Common myeloid progenitor, CD34-positive (primary cell): ENCODE measurements around the gene TBC1D1.

Source experiments
- CTCF ChIA-PET: fragments of 350-600 bp; sonication (Branson Sonifier 250); formaldehyde crosslinking; loops from one replicate; lab custom pipeline; 2021; ENCODE audit warnings: antibody characterized with exemption; lab: Charles Lee
- POLR2A ChIA-PET: fragments of 350-600 bp; sonication (Branson Sonifier 250); formaldehyde crosslinking; loops from one replicate; lab custom pipeline; 2021; ENCODE audit warnings: antibody characterized with exemption; lab: Charles Lee
- DNase-seq, 3 donors: peaks; one replicate each; pipeline versions ENCODE4 v3.0.0 to v3.0.0-alpha.2; 2013
- H3K27ac ChIP-seq, 2 experiments: 1 replicate in 1 of 2; 2 replicates in 1 of 2; pipeline ENCODE4 v1.7.0; 2013; ENCODE audit warnings: inconsistent platforms in 2 of 2, low read length in 2 of 2, mild to moderate bottlenecking in 2 of 2, low read depth in 1 of 2, moderate library complexity in 1 of 2; ENCODE audit not compliant: severe bottlenecking in 2 of 2, insufficient read depth in 1 of 2, poor library complexity in 1 of 2
- H3K27me3 ChIP-seq, 5 experiments: replicated peaks in 2 of 5; 1 replicate in 3 of 5; 2 replicates in 2 of 5; pipeline versions ENCODE4 v1.6.1 to v1.7.0; 2013; ENCODE audit warnings: low read length in 4 of 5, mild to moderate bottlenecking in 2 of 5, moderate library complexity in 2 of 5, inconsistent platforms in 1 of 5; ENCODE audit not compliant: insufficient read depth in 5 of 5, control insufficient read depth in 4 of 5
- H3K36me3 ChIP-seq, 4 experiments: 1 replicate in 2 of 4; 2 replicates in 2 of 4; pipeline versions ENCODE4 v1.6.1 to v1.7.0; 2013; ENCODE audit warnings: low read length in 3 of 4, control low read depth in 1 of 4, mild to moderate bottlenecking in 1 of 4; ENCODE audit not compliant: control insufficient read depth in 4 of 4, insufficient read depth in 4 of 4
- H3K4me1 ChIP-seq, 4 experiments: 1 replicate in 3 of 4; 2 replicates in 1 of 4; pipeline versions ENCODE4 v1.6.1 to v1.7.1; 2013; ENCODE audit warnings: low read length in 3 of 4, mild to moderate bottlenecking in 3 of 4, control low read depth in 1 of 4, inconsistent platforms in 1 of 4, moderate library complexity in 1 of 4; ENCODE audit not compliant: control insufficient read depth in 4 of 4, insufficient read depth in 4 of 4; ENCODE audit errors: control extremely low read depth in 1 of 4
- H3K4me3 ChIP-seq, 7 experiments: 1 replicate in 4 of 7; 2 replicates in 3 of 7; pipeline versions ENCODE4 v1.5.1 to v1.7.0; 2013; ENCODE audit warnings: mild to moderate bottlenecking in 7 of 7, low read length in 6 of 7, moderate library complexity in 6 of 7, inconsistent platforms in 2 of 7, low read depth in 2 of 7, control low read depth in 1 of 7; ENCODE audit not compliant: insufficient read depth in 4 of 7, control insufficient read depth in 1 of 7; ENCODE audit errors: extremely low read depth in 1 of 7
- H3K9me3 ChIP-seq, 5 experiments: 1 replicate in 4 of 5; 2 replicates in 1 of 5; pipeline versions ENCODE4 v1.6.1 to v1.7.1; 2013; ENCODE audit warnings: low read length in 4 of 5, mild to moderate bottlenecking in 2 of 5, inconsistent platforms in 1 of 5, low read depth in 1 of 5, moderate library complexity in 1 of 5; ENCODE audit not compliant: control insufficient read depth in 4 of 5, insufficient read depth in 2 of 5; ENCODE audit errors: control extremely low read depth in 1 of 5
- WGBS: methylation state at CpG from one replicate; pipeline ENCODE4 v1.1.5; 2013; ENCODE audit not compliant: insufficient coverage; 5-methylcytosine and 5-hydroxymethylcytosine counted together

TBC1D1 gene

DNA sequence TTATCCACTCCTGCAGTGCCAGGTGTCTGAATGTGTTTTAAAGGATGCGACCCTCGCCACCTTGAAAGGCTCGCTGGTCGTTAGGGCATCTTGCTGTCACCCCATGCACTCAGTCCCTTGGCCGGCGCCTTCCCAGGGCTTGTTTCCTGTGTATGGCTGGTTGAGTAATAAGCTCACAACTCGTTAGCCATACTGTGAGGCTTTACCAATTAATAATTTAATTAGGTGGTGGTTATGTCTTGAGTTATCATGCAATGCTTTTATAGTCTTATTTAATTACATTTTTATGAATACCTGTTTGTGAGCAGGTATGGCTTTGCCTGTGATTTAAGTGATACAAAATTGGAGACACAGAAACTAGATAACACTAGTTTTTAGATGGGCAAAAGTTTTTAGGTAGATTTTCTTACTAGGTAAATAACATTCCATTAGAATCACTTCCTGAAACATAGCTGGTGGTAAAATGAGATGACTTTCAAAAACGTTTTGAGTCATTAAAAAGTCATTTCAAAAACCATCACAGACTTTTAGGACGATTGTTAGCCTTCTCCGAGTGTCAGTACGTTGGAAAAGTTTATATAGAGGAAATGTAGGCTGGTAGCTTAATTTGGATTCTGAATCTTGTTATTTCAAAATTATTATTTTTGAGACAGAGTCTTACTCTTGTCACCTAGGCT, 87.5 kb downstream of the TBC1D1 start:
- peaks cover 8 to 36% (median 25%) of the 10 kb centered on the region in 4 experiments for H3K4me1 ChIP-seq
- POLR2A ChIA-PET, result no interaction called here
- no CpG with 5 or more reads among the region's 11 CpGs for WGBS
- H3K36me3 ChIP-seq, result no peaks in the 10 kb centered on the region
- peak overlapping the region in 6 of 7 experiments; percentile 70 to 90 (median 82) for H3K4me3 ChIP-seq
- peak overlapping the region in 1 of 2 experiments; percentile 70 for H3K27ac ChIP-seq
- no peaks in the 10 kb centered on the region for H3K27me3 ChIP-seq
- peak in 2 of 3 donors; percentile 24 to 37 for DNase-seq
- H3K9me3 ChIP-seq, result no peaks in the 10 kb centered on the region
- CTCF ChIA-PET, result interaction anchor here (0.6 to 4.1 kb wide), 17 partner anchors 8 to 177 kb away, joined by 3 to 15 read pairs (median 4); no protein-coding TSS in a partner anchor

DNA sequence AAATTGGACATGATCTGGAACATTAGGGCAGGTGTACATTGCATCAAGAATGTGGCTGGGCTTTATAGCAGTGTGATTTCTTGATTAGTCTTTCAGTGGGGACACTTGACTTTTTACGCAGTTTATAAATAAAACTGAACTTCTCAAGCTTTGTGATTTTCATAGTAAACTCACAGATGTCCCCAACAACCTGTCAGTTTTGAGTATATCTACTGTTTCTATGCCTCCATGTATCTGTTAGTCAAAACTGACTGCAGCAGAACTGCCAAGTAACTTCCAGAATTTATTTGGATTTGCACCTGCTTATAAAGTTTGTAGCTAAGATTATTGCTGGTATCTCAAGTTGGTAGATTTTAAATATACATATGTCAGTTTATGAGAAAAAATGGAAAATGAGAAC, 89.4 kb downstream of the TBC1D1 start:
- WGBS, result no CpG with 5 or more reads among the region's 1 CpG
- CTCF ChIA-PET, result interaction anchor here (1.3 to 4.1 kb wide), 3 partner anchors 8 to 55 kb away, joined by 3 to 15 read pairs (median 3); no protein-coding TSS in a partner anchor
- POLR2A ChIA-PET, result no interaction called here

DNA sequence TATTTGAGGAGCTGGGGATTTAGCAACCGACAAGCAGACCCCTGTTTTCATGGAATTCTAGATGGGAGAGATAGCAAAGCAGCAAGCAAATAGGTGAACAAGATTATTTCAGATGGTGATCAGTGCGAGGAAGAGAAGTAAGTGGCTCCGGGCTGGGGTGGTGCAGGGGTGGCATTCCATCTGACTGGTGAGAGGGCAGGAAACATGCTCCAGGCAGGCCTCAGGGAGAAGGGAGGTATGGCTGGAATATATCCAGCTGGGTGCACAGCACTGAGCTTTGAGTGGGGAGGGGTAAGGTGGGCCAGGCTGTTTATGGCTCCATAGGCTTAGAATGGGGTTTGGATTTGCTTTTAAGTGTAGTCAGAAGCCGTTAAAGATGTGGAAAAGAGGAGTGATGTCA, 90.5 kb downstream of the TBC1D1 start:
- Histone ChIP-seq H3K4me3 (no peak overlapping the region), H3K9me3 (no peaks in the 10 kb centered on the region), H3K4me1 (peaks cover 8 to 33% (median 22%) of the 10 kb centered on the region in 4 experiments), H3K27me3 (no peaks in the 10 kb centered on the region), H3K36me3 (no peaks in the 10 kb centered on the region), H3K27ac (no peak overlapping the region)
- WGBS, result 93% methylated on average over 4 of the region's 4 CpGs
- no peak for DNase-seq
- ChIA-PET POLR2A (no interaction called here), CTCF (interaction anchor here (0.7 to 1.2 kb wide), 3 partner anchors 12 to 25 kb away, joined by 3 to 4 read pairs (median 3); no protein-coding TSS in a partner anchor)

More for the DNA sequence above, 89.4 kb downstream of the TBC1D1 start:
- H3K9me3 ChIP-seq, result no peaks in the 10 kb centered on the region
- H3K27ac ChIP-seq, result no peak overlapping the region
- no peak for DNase-seq
- no peaks in the 10 kb centered on the region for H3K36me3 ChIP-seq
- H3K27me3 ChIP-seq, result no peaks in the 10 kb centered on the region
- H3K4me3 ChIP-seq, result no peak overlapping the region
- peaks cover 8 to 36% (median 25%) of the 10 kb centered on the region in 4 experiments for H3K4me1 ChIP-seq

DNA sequence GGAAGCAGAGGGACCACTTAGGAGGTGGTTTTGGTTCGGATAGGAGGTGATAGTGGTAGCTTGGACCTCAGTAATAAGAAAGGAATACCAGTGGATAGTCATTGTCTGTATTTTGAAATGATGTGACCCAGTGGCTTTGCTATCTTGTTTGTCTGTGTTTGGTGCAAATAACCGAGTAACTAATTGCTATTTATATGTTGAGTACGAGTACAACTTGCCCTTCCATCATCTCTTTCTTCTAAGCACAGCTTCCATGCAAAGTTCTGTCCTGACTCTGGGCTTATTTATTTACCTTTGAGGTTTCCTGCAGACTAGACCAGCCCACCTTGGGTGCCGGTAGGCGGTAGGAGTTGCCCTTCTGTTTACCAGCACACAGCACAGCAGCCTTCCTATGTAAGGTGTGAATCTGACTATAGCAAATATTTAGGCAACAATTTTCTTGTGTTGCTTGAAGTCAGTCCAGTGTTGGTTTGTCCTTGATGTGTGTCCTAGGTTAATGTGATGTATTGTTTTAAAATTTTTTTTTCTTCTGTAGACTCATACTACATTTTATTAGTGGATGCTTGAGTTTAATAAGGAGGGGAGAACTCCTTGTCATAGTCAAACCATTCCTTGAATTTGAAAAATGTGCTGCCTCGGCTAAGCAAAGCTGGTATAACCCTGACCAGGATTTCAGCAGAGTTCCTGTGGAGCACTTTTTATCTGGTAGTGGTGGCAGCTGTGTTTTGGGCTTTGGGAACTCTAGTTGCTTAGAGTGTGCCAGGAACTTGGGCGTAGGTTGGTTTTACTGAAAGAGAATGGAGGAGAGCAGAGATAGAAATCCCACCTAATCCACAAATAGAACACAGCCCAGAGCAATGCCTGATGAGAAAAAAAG, 91.2 kb downstream of the TBC1D1 start:
- H3K9me3 ChIP-seq, result no peaks in the 10 kb centered on the region
- no peak overlapping the region for H3K27ac ChIP-seq
- H3K4me1 ChIP-seq, result peaks cover 8 to 27% (median 18%) of the 10 kb centered on the region in 4 experiments
- peaks cover 0 to 3% (median 0%) of the 10 kb centered on the region in 4 experiments for H3K36me3 ChIP-seq
- H3K27me3 ChIP-seq, result no peaks in the 10 kb centered on the region
- no peak overlapping the region for H3K4me3 ChIP-seq
- ChIA-PET CTCF (interaction anchor here (0.7 to 1.2 kb wide), 3 partner anchors 12 to 25 kb away, joined by 3 to 4 read pairs (median 3); no protein-coding TSS in a partner anchor), POLR2A (no interaction called here)
- 94% methylated on average over 2 of the region's 7 CpGs for WGBS
- DNase-seq, result no peak

DNA sequence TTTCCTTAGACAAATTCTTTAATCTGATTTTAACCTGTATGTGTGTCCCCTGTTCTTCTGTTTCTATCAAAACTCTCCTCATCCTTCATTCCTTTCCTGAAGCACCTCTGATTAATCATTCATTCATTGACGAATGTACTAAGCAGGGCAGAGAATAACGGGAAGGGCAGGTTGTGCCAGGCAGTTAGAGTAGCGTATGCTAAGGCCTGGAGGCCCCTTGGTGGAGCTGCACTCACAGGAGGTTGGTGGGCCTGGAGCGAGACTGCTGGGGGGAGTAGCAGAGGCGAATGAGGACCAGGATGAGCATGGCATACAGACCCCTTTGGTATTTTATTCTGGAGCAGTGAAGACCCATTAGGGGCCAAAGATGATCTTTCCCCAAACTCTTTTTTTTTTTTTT, 91.9 kb downstream of the TBC1D1 start:
- POLR2A ChIA-PET, result no interaction called here
- 90% methylated on average over 3 of the region's 5 CpGs for WGBS
- H3K9me3 ChIP-seq, result no peaks in the 10 kb centered on the region
- no peaks in the 10 kb centered on the region for H3K27me3 ChIP-seq
- peaks cover 8 to 27% (median 17%) of the 10 kb centered on the region in 4 experiments for H3K4me1 ChIP-seq
- H3K27ac ChIP-seq, result no peak overlapping the region
- DNase-seq, result no peak
- H3K4me3 ChIP-seq, result no peak overlapping the region
- peaks cover 0 to 3% (median 0%) of the 10 kb centered on the region in 4 experiments for H3K36me3 ChIP-seq
- CTCF ChIA-PET, result interaction anchor here (0.7 to 1.2 kb wide), 2 partner anchors 90 to 179 kb away, joined by 3 to 4 read pairs; no protein-coding TSS in a partner anchor

DNA sequence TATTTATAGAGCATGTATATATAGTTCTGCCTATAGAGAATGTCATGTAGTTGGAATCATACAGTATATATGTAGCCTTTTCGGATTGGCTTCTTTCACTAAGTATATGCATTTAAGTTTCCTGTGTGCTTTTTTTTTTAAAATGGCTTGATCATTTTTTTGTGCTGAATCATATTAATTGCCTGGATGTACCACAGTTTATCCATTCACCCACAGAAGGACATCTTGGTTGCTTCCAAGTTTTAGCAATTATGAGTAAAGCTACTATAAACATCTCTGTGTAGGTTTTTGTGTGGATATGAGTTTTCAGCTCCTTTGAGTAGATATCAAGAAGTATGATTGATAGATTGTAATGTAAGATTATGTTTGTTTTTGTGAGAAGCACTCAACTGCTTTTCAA, 93.1 kb downstream of the TBC1D1 start:
- no CpG with 5 or more reads among the region's 1 CpG for WGBS
- ChIA-PET POLR2A (no interaction called here), CTCF (interaction anchor here (1.2 to 1.3 kb wide), 2 partner anchors 21 to 180 kb away, joined by 3 to 4 read pairs; no protein-coding TSS in a partner anchor)
- H3K4me3 ChIP-seq, result no peak overlapping the region
- no peak for DNase-seq
- H3K27me3 ChIP-seq, result no peaks in the 10 kb centered on the region
- H3K27ac ChIP-seq, result no peak overlapping the region
- no peaks in the 10 kb centered on the region for H3K9me3 ChIP-seq
- peaks cover 3 to 18% (median 11%) of the 10 kb centered on the region in 4 experiments for H3K4me1 ChIP-seq
- peaks cover 0 to 8% (median 0%) of the 10 kb centered on the region in 4 experiments for H3K36me3 ChIP-seq
